HG02870 (cell line): ENCODE measurements around the gene RBM23.

Source experiments
- ATAC-seq: cut with Tn5 transposase; IDR thresholded peaks from one replicate; pipeline ENCODE4 v1.9.1; 2021; ENCODE audit warnings: mild to moderate bottlenecking, moderate library complexity; ENCODE audit not compliant: unreplicated experiment

RBM23 gene

GRCh38 chr14:22845821-22846625 is 72.9 kb downstream of the RBM23 start:
- ATAC-seq: no peak

GRCh38 chr14:22845103-22845394 is 73.9 kb downstream of the RBM23 start:
- ATAC-seq: no peak

GRCh38 chr14:22844221-22845102 is 74.5 kb downstream of the RBM23 start:
- no peak for ATAC-seq
